Keratinocyte (primary cell): Measurements from ENCODE around the gene PURA.

Experiments used
- EZH2 ChIP-seq: IDR thresholded peaks from one replicate; pipeline ENCODE4 v1.6.1; 2012; ENCODE audit warnings: inconsistent platforms, mild to moderate bottlenecking, low read length, moderate library complexity
- TF ChIP-seq, protein P1 (sequence below), 3 experiments: IDR thresholded peaks in 1 of 3; conservative IDR thresholded peaks in 1 of 3; optimal IDR thresholded peaks in 1 of 3; 2 replicates in 2 of 3; 3 replicates in 1 of 3; pipeline versions ENCODE3 to v1.5.1; 2011; ENCODE audit warnings: low read length in 3 of 3, mild to moderate bottlenecking in 3 of 3, moderate library complexity in 2 of 3, control low read depth in 1 of 3, inconsistent platforms in 1 of 3; ENCODE audit not compliant: insufficient read depth in 2 of 3; ENCODE audit errors: extremely low read depth in 1 of 3

DNA sequence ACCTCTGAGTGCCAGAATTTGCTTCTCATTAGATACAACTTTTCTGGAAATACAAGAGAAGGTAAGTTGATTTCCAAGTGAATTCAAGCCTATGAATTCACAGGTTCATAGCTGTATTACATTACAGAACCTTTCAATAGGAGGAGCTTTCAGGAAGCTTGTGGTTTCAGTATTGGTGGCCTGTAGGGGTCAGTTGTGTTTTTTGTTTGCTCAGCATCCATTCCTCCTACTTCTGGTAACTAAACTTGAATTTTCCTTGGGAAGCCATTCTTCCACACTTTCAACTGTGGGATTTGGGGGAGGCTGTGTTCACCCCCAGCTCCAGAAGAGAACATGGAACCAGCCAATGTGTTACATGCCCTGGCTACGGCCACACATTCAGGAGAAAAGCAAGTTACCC lies 55.5 kb downstream of the PURA start:
- TF ChIP-seq, protein P1, sequence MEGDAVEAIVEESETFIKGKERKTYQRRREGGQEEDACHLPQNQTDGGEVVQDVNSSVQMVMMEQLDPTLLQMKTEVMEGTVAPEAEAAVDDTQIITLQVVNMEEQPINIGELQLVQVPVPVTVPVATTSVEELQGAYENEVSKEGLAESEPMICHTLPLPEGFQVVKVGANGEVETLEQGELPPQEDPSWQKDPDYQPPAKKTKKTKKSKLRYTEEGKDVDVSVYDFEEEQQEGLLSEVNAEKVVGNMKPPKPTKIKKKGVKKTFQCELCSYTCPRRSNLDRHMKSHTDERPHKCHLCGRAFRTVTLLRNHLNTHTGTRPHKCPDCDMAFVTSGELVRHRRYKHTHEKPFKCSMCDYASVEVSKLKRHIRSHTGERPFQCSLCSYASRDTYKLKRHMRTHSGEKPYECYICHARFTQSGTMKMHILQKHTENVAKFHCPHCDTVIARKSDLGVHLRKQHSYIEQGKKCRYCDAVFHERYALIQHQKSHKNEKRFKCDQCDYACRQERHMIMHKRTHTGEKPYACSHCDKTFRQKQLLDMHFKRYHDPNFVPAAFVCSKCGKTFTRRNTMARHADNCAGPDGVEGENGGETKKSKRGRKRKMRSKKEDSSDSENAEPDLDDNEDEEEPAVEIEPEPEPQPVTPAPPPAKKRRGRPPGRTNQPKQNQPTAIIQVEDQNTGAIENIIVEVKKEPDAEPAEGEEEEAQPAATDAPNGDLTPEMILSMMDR (optimal IDR thresholded peaks at IDR 0.05 in 1 of 3, IDR thresholded peaks at IDR 0.05 in 1 of 3, conservative IDR thresholded peaks at IDR 0.05 in 1 of 3; ENCODE audit: extremely low read depth in 1 of 3, insufficient read depth in 2 of 3, low read length in 3 of 3): no peak
- TF ChIP-seq EZH2: no peak
